Neural crest cell (in vitro differentiated cells): ENCODE measurements around the gene ABHD17C. TPM values are rescaled to one million over a fixed set of nuclear protein-coding genes. Genes with fewer than 3 reads are reported as not detected.

Source experiments
- DNase-seq: peaks from one replicate; pipeline ENCODE4 v3.0.0; 2021; ENCODE audit warnings: low read depth, mixed read lengths, low spot score
- H3K27ac Mint-ChIP-seq: one replicate; pipeline ENCODE4 v1.8.0; 2021; ENCODE audit warnings: mild to moderate bottlenecking, mixed read lengths; ENCODE audit not compliant: unreplicated experiment
- H3K27me3 Mint-ChIP-seq: 2 replicates; pipeline ENCODE4 v1.8.0; 2021; ENCODE audit warnings: low read depth, mild to moderate bottlenecking, mixed read lengths
- H3K36me3 Mint-ChIP-seq: 2 replicates; pipeline ENCODE4 v1.8.0; 2021; ENCODE audit warnings: low read depth, mild to moderate bottlenecking, mixed read lengths
- H3K4me1 Mint-ChIP-seq: 2 replicates; pipeline ENCODE4 v1.8.0; 2021; ENCODE audit warnings: mixed read lengths
- H3K4me3 Mint-ChIP-seq: one replicate; pipeline ENCODE4 v1.8.0; 2021; ENCODE audit warnings: mild to moderate bottlenecking, mixed read lengths
- H3K9me3 Mint-ChIP-seq: 2 replicates; pipeline ENCODE4 v1.8.0; 2021; ENCODE audit warnings: mixed read lengths
- total RNA-seq: library from RNA; stranded (reverse); gene quantifications from 2 replicates; pipeline ENCODE4 v1.2.1, GENCODE V29; 2021
- TF ChIP-seq, protein P1 (sequence below): fragments of 200-600 bp; sonication (generic); conservative IDR thresholded peaks from 2 replicates; pipeline ENCODE4 v1.5.0; 2021; ENCODE audit warnings: antibody characterized with exemption, mild to moderate bottlenecking

Gene ABHD17C
- total RNA-seq, 1 donor from 2014 or later = 26.5 TPM

DNA sequence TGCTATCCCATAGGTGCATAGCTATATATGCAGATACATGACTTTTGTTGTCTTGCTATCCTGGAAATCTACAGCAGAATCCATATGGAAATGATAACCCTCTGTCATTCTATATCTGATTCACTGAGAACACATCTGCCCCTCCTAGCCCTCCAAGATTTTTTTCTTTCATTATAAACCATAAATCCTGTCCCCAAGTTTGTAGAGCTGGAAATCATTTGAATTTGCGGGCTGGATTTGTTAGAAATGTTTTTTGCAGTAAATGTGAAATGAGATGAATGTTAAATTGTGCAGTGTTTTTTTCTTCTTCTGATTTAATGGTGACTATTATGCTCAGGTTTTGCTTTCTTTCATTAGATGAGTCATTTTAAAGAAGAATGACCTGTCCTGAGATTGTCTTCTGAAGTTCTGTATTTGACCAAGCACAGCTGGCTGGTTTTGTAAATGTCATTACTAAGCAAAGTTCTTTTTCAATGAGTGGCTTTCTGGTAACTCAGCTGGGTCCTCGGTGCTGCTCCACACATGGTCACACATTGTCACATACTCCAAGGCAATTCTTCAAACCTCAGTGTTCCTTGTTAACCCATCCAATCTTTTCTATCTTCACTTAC lies 25.3 kb upstream of the ABHD17C start:
- Mint-ChIP-seq H3K4me1 (no peaks in the 10 kb centered on the region), H3K9me3 (peaks cover 5% of the 10 kb centered on the region), H3K36me3 (no peaks in the 10 kb centered on the region), H3K27me3 (peaks cover 9% of the 10 kb centered on the region), H3K4me3 (no peak overlapping the region), H3K27ac (no peak overlapping the region)
- TF ChIP-seq, protein P1, sequence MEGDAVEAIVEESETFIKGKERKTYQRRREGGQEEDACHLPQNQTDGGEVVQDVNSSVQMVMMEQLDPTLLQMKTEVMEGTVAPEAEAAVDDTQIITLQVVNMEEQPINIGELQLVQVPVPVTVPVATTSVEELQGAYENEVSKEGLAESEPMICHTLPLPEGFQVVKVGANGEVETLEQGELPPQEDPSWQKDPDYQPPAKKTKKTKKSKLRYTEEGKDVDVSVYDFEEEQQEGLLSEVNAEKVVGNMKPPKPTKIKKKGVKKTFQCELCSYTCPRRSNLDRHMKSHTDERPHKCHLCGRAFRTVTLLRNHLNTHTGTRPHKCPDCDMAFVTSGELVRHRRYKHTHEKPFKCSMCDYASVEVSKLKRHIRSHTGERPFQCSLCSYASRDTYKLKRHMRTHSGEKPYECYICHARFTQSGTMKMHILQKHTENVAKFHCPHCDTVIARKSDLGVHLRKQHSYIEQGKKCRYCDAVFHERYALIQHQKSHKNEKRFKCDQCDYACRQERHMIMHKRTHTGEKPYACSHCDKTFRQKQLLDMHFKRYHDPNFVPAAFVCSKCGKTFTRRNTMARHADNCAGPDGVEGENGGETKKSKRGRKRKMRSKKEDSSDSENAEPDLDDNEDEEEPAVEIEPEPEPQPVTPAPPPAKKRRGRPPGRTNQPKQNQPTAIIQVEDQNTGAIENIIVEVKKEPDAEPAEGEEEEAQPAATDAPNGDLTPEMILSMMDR = no peak
- DNase-seq = no peak

DNA sequence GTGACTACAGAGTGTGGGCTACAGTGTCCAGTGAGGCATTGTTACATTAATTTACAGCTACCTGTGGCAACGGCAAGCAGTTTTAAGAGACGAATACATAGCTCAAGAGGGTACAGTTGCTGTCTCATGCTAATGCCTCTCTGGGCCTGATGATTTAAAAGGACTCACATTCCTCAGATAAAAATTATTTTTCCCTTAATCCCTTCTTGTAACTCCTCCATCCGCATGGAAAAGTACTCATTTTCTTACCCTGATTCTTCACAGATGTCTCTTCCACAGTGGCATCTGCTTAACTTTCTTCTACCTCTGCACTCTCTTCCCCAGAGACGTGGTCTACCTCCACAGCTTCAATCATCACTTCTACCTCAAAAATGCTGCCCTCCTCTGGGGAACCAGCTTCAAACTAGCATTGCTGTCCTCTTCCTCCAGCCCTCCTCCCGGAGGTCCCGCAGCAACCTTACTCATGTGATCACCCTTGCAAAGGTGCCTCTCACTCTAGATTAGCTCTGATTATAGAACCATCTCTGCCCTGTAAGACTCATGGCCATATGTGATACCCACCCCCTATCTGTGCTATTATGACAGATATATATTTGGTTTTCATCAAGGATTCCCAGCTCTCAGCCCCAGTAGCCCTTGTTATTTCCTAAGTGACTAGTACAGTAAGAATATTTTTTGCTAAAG lies 21.4 kb upstream of the ABHD17C start:
- no peaks in the 10 kb centered on the region for H3K4me1 Mint-ChIP-seq
- peaks cover 5% of the 10 kb centered on the region for H3K9me3 Mint-ChIP-seq
- peaks cover 12% of the 10 kb centered on the region for H3K27me3 Mint-ChIP-seq
- no peak overlapping the region for H3K4me3 Mint-ChIP-seq
- no peaks in the 10 kb centered on the region for H3K36me3 Mint-ChIP-seq
- TF ChIP-seq, protein P1 = no peak
- no peak for DNase-seq
- H3K27ac Mint-ChIP-seq = peak overlapping the region; percentile 89

DNA sequence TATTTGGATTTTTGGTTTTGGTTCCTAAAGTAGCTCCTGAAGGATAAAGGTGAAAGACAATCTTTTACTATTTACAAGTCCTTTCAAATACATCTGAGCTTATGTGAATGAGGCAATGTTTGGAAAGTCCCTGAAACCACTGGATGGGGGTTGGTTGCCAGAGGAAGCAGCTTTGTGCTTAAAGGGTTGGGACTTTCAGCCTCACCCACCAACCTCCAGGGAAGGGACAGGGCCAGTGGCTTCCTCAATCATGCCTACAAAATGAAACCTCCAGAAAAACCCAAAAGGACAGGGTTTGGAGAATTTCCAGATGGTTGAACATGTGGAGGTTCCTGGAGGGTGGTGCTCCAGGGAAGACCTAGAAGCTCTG lies 20.9 kb upstream of the ABHD17C start:
- Mint-ChIP-seq H3K4me3 (no peak overlapping the region), H3K4me1 (no peaks in the 10 kb centered on the region), H3K36me3 (no peaks in the 10 kb centered on the region), H3K9me3 (peaks cover 5% of the 10 kb centered on the region), H3K27ac (no peak overlapping the region), H3K27me3 (peaks cover 8% of the 10 kb centered on the region)
- TF ChIP-seq, protein P1 = no peak
- DNase-seq = no peak

DNA sequence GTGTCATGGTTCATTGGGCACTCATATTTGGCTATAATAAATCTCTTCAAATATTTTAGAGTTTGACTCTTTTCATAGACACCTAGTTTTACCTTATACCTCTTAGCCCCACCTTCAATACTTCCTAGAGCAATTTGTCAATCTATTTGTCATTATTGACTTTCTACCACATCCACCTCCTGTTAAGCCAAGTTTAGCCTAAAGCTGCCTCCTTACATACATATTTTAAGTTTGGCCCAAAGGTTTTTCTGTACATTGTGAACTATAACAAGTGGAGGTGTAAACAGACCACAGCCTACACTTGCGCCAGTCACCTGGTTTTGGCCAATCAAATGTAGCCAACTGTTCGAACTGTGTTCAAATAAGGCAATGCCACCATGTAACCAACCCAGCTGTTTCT lies 18.1 kb upstream of the ABHD17C start:
- Mint-ChIP-seq H3K4me1 (no peaks in the 10 kb centered on the region), H3K4me3 (no peak overlapping the region), H3K27ac (no peak overlapping the region), H3K27me3 (peaks cover 12% of the 10 kb centered on the region), H3K9me3 (peaks cover 5% of the 10 kb centered on the region), H3K36me3 (no peaks in the 10 kb centered on the region)
- TF ChIP-seq, protein P1 = no peak
- DNase-seq = no peak

DNA sequence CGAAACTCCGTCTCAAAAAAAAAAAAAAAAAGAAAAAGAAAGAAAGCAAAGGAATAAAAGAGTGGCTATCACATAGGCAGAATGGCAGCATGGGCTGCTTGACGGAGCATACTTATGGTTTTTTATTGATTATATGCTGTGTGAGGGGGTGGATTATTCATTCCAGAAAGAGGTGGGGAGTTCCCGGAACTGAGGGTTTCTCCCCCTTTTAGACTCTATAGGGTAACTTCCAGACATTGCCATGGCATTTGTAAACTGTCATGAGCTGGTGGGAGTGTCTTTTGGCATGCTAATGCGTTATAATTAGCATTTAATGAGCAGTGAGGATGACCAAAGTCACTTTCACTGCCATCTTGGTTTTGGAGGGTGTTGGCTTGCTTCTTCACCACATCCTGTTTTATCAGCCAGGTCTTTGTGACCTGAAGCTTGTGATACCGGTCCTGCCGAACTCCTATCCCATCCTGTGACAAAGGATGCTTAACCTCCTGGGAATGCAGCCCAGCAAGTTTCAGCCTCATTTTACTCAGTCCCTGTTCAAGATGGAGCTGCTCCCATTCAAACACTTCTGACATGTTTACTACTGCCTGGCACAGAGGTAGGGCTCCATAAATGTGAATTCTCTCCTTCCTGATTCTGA lies 15.8 kb upstream of the ABHD17C start:
- Mint-ChIP-seq H3K27me3 (peaks cover 14% of the 10 kb centered on the region), H3K4me1 (no peaks in the 10 kb centered on the region), H3K4me3 (no peak overlapping the region), H3K27ac (no peak overlapping the region), H3K9me3 (peaks cover 5% of the 10 kb centered on the region), H3K36me3 (no peaks in the 10 kb centered on the region)
- TF ChIP-seq, protein P1 = no peak
- no peak for DNase-seq
